ENCODE measurements around the gene TEAD1. TPM values are rescaled to one million over a fixed set of nuclear protein-coding genes. Genes with fewer than 3 reads are reported as not detected.

TEAD1 gene
- 158 TPM for total RNA-seq (ENCODE audit: insufficient read depth, low replicate concordance)

DNA sequence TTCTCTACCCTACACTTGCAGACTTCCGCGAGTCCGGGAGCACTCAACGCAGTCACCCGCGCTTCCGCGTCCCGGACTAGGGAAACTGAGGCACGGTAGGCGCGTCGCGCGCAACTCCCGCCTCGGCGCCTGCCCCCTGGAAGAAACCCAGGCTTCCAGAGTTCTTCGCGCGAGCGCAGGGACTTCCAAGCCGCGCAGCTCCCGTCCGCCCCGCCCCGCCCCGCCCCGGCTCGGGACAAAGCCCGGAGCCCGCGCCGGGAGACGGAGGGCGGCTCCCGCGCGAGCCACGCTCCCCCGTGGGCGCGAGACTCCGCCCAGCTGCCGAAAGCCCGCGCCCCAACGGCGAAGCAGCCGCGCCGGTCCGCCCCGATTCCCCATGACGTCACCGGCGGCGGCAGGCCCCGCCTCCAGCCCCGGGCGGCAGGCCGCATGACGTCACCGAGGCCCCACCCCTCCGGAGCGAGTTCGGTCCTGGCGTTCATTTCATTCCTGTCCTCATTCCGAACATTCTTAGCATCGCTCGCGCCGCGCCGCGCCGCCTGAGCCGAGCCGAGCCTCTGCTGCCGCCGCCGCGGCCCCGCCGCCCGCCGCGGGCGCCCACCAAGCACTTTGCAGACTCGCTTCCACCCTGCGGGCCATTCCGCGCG, at the start of gene TEAD1:
Gene TEAD1 (plus strand): TSS at position 498 of the 647 bp plus-strand sequence.
- peak; percentile 95 for DNase-seq (ENCODE audit: low spot score)

DNA sequence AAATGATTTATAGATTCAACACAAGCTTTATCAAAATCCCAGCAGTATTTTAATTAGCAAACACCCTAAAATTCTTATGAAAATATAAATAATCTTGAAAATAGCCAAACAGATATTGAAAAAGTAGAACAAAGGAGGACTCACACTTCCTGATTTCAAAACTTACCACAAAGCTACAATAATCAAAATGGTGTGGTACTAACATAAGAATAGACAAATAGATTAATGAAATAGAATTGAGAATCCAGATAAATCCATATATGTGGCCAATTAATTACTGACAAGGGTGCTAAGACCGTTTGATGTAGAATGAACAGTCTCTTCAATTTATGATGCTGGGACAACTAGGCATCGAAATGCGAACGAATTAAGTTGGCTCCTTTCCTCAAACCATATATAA, 49.6 kb upstream of the TEAD1 start:
- DNase-seq (ENCODE audit: low spot score): no peak

DNA sequence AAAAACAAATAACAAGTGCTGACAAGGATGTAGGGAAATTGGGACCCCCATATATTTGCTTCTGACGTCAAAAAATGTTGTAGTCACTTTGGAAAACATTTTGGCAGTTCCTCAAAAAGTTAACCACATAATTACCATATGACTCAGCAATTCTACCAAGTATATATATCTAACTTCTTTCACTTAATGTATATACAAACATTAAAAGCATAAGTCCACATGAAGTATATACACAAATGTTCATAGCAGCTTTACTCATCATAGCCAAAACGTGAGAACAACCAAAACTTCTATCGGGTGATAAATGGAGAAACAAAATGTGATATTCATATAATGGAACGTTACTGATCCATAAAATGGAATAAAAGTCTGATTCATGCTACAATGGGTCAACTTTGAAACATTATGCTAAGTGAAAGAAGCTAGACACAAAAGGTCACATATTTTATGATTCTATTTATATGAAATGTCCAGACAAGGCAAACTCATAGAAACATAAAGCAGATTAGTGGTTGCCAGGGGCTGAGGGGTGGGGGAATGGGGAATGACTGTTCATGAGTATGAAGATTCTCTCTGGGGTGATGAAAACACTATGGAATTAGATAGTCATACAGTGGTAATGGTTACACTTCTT, 48.7 kb upstream of the TEAD1 start:
- no peak for DNase-seq (ENCODE audit: low spot score)

DNA sequence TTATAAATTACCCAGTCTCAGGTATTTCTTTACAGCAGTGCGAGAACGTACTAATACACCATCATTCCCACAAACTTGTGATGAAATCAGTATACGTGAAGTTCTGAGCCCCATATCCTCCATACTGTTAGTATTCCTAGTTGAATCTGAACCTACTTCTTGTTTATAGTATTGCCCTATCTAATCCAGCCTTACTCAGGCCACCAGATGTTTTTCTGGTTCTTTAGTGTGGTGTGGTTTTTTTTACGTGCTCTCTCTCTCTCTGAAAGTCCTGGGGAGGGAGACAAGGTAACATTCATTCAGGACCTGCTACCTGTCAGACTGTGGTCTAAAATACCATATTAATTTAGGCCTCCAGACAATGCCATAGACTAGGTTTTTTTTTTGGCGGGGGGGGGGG, 47.6 kb upstream of the TEAD1 start:
- no peak for DNase-seq (ENCODE audit: low spot score)

DNA sequence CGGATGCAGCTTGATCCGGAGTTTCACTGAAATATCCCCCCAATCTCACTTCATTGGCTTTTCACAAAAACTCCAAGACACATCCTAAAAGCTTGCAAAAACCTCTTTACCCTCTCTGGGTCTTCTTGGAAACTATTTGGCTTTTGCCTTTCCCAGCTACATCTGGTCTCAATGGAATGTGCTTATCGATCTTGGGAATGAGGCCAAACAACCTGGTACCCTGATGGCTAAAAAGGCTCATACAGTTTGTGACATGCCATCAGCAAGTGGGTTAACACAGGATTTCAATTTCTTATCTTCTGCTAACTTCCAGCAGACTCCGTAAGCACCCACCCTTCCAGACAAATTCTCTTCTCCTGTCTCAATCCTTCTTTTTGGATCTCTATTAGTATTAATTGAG, 45.9 kb upstream of the TEAD1 start:
- no peak for DNase-seq (ENCODE audit: low spot score)

DNA sequence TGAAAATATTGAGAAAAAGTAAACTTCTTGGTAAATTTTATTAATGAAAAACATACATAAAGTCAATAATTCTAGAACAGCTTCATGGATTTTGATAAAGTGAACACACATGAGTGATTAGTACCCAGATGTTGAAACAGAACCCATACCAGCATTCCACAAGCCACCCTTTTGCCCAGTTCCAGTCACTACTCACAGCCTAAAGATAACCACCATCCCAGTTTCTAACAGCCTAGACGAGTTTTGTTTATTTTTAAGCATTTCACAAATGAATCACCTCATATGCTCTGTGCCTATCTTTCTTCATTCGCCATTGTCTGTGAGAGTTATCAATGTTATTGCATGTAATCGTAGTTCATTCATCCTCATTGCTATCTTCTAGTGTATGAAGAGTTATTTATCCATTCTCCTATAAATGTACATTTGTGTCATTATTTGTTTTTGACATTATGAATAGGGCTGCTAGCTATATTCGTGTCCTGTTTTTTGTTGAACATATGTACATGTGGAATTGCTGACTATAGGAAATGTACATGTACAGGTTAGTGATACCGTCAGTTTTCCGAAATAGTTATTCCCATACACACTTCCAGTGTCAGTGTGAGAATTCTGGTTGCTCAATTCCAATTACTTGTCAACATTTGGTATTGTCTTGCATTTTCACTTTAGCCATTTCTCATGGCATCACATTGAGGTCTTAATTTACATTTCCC, 44.5 kb upstream of the TEAD1 start:
- DNase-seq (ENCODE audit: low spot score): no peak

DNA sequence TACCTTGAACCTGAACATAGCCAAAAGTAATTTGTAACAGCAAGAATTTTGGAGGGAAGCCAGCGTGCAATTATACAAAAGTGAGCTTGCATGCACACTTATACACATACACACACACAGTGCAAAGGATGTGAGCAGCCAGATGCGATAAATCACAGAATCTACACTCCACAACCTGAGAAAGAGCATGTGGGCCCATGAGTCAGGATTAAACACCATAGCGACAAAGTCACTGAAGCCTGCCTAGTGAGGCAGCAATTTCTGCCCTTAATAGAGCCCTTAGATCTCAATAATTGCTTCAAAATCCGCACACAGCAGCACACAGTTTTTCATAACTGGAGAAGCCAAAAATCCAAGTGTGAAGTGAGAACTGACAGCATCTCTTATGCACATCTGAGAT, 42.6 kb upstream of the TEAD1 start:
- DNase-seq (ENCODE audit: low spot score): peak; percentile 4

DNA sequence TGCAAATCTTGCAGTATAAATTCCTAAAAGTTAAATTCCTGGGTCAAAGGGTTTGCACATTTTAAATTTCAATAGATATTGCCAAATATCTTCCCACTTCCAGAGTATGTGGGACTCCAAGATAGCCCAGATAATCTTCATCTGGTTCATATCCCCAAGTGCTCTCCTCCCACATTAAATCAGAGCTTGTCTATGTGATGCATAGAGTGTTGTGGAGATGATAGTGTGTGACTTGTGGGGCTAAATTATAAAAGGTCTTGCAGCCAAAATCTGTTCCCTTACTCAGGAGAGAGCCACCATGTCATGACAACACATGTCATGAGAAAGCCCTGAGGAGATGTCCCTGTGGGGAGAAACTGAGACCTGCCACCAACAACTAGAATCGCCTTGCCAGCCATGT, 39.9 kb upstream of the TEAD1 start:
- no peak for DNase-seq (ENCODE audit: low spot score)

DNA sequence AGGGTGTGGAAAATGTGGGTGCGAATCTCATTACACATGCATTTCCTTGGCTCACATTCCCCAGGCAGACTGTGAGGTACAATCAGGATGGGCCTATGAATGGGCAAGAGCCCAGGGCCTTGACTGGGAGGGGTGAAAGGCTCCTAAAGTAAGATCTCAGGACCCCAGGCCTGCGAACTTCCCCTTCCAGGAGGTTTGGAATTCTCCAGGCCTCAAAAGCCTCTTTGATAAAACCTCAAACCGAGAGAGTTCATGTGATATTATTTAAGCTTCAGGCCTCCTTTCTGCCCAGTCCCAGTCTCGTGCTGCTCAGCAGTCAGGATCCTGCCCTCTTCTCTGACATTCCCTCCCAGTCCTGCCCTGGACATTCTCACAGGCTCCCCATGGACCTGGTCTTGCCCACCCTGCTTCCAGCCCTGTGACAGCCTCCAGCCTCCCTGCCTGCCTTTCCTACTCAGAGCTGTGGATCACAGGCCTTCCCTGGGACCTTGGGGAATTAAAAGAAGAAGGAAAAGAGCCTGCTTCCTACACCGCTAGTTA, 37.3 kb upstream of the TEAD1 start:
- DNase-seq (ENCODE audit: low spot score): no peak

DNA sequence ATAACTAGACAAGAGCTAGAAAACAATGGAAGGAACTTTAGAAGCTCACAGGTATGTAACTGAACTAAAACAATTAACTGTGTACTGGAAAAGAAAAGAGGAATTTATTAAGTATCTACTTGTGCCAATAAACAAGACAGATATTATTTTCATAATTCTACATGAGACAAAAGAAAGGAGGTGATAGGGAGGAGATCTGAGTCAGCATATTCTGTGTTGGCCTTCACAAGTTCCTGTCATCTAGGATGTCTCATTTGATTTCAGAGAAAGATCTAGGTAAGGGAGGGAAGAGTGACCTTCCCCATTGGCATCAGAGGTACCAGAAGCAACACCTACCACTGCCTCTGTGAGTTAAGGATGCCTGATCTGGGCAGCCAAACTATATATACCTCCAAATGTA, 34.8 kb upstream of the TEAD1 start:
- DNase-seq (ENCODE audit: low spot score): no peak

DNA sequence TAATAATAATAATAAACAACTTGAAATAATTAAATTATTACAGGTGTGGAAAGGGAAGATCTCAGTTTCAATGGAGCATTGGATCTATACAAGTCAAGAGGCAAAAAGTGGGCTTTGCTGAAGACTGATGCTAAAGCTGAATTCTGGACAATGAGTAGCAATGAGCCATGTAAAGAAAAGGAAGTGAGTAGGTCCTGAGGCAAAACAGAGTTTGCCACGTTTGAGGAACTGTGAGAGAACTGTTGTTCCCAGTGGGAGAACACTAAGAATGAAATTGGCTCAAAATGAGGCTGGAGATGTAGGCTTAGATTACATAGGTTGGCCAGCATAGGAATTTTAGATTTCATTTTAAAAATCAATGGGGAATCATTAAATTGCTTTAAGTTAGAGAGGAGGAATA, 33.9 kb upstream of the TEAD1 start:
- no peak for DNase-seq (ENCODE audit: low spot score)

DNA sequence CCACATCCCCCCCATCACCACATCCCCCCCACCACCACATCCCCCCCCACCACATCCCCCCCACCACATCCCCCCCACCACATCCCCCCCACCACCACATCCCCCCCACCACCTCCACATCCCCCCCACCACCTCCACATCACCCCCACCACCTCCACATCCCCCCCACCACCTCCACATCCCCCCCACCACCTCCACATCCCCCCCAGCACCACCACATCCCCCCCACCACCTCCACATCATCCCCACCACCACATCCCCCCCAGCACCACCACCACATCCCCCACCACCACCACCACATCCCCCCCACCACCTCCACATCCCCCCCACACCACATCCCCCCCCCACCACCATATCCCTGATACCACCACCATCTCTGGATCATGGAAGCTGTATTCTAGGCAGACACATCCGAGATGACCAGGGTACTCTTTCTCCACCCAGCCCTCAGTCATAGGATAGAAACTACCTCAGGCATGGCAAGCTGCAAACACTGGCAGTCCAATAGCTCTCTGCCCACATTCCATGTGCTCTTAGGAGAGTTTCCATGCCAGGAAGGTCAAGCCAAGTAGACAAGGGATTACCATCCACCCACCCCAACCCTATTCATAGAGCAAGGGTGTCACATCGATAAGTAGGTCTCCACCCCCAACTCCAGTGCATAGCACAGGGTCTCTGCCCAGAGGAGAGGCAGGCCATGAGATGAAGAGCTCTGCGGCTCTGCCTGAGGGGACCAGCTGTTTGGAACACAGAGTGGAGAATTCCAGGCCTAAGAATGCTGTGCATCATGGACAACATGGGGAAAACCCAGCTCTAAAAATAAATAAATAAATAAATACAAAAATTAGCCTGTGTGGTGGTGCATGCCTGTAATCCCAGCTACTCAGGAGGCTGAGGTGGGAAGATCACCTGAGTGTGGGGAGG, 33.0 kb upstream of the TEAD1 start:
- no peak for DNase-seq (ENCODE audit: low spot score)

DNA sequence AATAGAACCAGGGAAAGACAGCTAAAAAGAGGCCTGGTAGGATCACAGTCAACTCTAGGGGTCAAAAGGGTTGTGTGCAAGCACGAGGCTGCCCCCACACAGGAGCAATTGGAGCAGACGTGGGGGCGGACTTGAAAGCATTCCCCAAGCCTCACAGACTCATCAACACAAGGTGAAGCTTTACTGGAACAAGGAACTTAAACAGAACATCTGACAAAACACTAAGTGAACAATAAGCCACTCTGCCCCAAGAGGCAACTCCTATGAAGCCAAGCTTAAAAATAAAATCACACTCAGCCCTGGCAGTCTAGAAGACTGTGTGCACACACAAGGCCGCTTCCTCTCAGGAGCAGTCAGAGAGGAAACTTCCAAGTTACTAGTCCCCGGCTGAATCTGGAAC, 32.2 kb upstream of the TEAD1 start:
- DNase-seq (ENCODE audit: low spot score): peak; percentile 17

DNA sequence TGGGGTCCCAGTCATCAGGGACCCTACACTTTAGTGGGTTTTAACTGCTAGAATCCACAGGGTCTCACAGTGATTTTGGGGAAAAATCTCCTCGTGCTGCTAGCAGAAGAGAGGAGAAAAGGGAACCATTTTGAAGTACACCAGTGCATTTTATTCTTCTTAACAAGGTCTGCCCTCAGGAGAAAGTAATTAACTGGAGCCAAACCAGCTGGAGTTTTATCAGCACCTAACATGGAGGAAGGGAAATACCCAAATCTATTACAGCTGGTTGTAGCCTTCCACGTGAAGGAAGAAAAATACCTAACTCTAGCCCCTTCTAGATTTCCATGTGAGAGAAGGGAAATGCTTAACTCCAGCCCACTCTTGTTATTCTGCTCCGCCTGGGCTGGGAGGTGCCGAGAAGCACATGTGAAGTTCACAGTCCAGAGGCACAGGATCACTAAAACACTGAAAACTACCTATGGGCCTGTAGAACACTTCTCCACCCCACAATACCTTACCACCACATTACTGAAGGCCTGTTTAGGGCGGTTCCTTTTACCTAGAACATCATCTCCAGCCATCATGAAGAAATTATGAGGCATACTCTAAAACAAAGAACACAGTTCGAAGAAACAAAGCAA, 31.3 kb upstream of the TEAD1 start:
- no peak for DNase-seq (ENCODE audit: low spot score)

DNA sequence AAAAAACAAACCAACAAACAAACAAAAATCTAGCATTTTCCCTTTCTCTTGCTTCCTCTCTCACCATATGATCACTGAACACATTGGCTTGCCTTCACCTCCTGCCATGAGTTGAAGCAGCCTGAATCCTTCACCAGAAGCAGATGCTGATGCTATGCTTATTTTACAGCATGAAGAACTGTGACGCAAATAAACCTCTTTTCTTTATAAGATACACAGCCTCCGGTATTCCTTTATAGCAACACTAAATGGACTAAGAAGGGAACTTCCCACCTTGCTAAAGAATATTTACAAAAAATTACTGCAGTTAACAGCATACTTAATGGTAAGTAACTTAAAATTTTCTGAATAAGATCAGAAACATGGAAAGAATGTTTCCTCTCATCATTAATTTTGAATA, 27.7 kb upstream of the TEAD1 start:
- DNase-seq (ENCODE audit: low spot score): no peak

DNA sequence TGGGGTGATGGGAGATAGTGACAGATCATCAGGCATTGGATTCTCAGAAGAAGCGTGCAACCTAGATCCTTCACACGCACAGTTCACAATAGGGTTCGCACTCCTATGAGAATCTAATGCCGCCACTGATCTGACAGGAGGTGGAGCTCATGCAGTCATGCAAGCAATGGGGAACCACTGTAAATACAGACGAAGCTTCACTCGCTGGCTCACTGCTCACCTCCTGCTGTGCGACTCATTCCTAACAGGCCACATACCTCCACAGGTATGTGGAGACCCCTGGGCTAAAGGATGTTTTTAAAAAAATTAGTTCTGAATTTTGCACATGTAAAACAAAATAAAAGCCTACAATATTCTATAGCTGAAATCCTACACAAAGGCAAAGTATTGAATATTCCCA, 20.5 kb upstream of the TEAD1 start:
- DNase-seq (ENCODE audit: low spot score): no peak

DNA sequence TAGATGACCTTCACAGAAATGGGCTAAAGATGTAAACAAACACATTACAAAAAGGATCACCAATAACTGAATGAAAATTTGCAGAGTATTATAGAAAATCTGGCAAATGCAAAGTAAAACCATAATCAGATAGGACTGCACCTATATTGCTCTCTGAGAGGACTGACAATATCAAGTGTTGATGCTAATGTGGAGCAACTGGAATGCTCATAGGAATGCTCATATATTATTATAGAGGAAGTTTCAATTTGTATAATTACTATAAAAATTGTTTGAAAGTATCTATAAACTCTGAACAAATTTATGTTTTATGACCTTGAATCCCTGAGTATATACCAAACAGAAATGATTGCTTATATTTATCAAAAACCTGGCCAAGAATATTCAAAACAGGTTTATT, 18.4 kb upstream of the TEAD1 start:
- no peak for DNase-seq (ENCODE audit: low spot score)

DNA sequence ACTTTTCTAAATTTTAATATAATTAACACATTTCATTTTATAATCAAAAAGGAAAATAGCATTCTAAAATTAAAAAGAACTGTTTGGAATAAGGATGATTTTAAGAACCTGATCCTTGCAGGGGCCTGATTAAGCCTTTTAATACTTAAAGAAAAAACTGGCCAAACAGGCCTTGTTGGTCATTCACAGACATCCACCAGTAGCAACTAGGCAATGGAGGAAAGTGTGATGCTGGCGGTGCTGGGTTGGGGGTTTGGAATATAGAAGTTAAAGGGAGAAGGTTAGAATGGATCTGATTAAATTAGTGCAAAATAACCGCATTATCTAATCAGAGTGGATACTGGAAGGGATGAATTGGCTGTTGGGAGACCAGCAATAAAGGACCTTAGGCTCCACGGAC, 16.9 kb upstream of the TEAD1 start:
- DNase-seq (ENCODE audit: low spot score): no peak

DNA sequence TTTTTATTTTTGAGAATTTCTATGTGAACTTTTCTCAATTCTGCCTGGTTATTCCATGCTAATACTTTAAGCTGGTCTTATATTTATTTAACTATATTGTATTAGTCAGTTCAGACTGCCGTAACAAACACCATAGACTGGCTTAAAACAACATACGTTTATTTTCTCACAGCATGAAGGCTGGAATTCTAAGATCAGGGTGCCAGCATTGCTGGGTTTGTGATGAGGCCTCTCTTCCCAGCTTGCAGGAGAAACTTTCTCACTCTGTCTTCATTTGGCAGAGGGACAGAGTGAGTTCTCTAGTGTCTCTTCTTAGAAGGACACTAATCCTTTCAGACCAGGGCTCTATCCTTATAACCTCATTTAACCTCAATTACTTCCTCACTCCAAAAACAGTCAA, 16.2 kb upstream of the TEAD1 start:
- DNase-seq (ENCODE audit: low spot score): no peak

DNA sequence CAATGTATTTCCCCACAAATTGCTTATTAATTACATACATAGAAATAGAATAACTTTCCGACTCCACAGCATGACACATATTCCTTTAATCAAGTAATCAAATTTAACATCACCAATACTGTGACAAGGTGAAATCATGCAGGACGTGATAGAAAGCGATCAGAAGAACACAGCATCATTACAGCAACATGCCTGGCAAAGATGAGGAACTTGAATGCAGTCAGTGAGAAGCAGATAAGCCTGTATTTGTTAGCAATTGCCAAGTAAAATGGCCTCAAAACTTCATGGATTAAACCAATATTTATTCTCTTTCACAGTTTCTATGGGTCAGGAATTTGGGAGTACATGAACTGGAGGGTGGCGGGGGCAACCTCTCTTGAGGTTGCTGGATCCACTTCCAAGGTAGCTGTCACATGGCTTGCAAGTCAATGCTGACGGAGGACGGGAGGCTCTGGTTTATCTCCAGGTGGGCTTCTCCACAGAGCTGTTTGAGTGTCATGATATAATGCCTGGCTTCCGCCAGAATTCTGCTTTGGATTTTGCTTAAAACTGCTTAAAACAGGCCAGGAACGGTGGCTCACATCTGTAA, 12.0 kb upstream of the TEAD1 start:
- no peak for DNase-seq (ENCODE audit: low spot score)

DNA sequence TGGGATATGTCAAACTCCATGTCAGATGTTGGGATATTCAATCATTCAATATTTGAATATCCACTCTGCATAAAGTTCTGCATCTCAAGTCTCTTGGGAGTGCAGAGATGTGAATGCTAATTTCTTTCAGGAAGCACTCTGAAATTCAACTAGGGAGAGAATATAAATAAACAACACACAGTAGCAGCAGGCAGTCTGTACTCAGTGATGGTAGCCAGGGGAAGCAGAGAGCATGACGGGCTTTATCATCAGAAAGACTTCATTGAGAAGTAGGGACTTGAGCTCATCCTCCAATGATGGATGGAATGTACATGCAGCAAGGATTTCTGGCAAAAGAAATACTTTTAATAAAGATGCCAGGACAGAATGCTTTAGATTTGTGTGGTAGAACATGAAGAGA, 9.8 kb upstream of the TEAD1 start:
- DNase-seq (ENCODE audit: low spot score): no peak

All from umbilical cord (tissue), 2 donors.